Kasumi-1 (cell line): ENCODE measurements around the gene MYO1B.

Source experiments
- DNase-seq, 2 experiments: peaks; one replicate each; lab custom pipeline; 2025; lab: John Stamatoyannopoulos, UW

MYO1B gene

GRCh38 chr2:191262436-191262835 is 17.2 kb downstream of the MYO1B start:
- DNase-seq, result no peak

GRCh38 chr2:191263050-191263449 is 17.8 kb downstream of the MYO1B start:
- DNase-seq, result no peak

- no peak for DNase-seq
Measured at GRCh38 chr2:191264647-191265081, 19.5 kb downstream of the MYO1B start.

- no peak for DNase-seq
Measured at GRCh38 chr2:191265311-191266170, 20.3 kb downstream of the MYO1B start.

- no peak for DNase-seq
Measured at GRCh38 chr2:191266201-191266600, 21.0 kb downstream of the MYO1B start.

- no peak for DNase-seq
Measured at GRCh38 chr2:191268596-191268995, 23.4 kb downstream of the MYO1B start.

- DNase-seq, result no peak
Measured at GRCh38 chr2:191270306-191271161, 25.3 kb downstream of the MYO1B start.

GRCh38 chr2:191272064-191272463 is 26.9 kb downstream of the MYO1B start:
- no peak for DNase-seq

- peak; percentile 60 to 63 for DNase-seq
Measured at GRCh38 chr2:191274413-191274815, 29.2 kb downstream of the MYO1B start.

GRCh38 chr2:191276792-191277465 is 31.7 kb downstream of the MYO1B start:
- DNase-seq, result no peak

GRCh38 chr2:191280290-191280689 is 35.1 kb downstream of the MYO1B start:
- DNase-seq, result no peak

- no peak for DNase-seq
Measured at GRCh38 chr2:191280834-191281756, 35.9 kb downstream of the MYO1B start.

- no peak for DNase-seq
Measured at GRCh38 chr2:191285252-191285651, 40.0 kb downstream of the MYO1B start.

- DNase-seq, result no peak
Measured at GRCh38 chr2:191287820-191288219, 42.6 kb downstream of the MYO1B start.

- no peak for DNase-seq
Measured at GRCh38 chr2:191289049-191289448, 43.8 kb downstream of the MYO1B start.

- no peak for DNase-seq
Measured at GRCh38 chr2:191291471-191291870, 46.3 kb downstream of the MYO1B start.

- DNase-seq, result no peak
Measured at GRCh38 chr2:191292869-191293268, 47.7 kb downstream of the MYO1B start.

- no peak for DNase-seq
Measured at GRCh38 chr2:191295088-191295487, 49.9 kb downstream of the MYO1B start.

- DNase-seq, result no peak
Measured at GRCh38 chr2:191296083-191297006, 51.1 kb downstream of the MYO1B start.

- no peak for DNase-seq
Measured at GRCh38 chr2:191297033-191297432, 51.8 kb downstream of the MYO1B start.
